Middle frontal gyrus (tissue), 1 donor: ENCODE data around the gene CNTLN.
"Not testable (repeated sequence)": the region's sequence is repeated elsewhere in the genome, so short reads cannot be mapped to it uniquely, and the experiment has no call there.

Experiments used
- DNase-seq: peaks from one replicate; pipeline ENCODE4 v3.0.0-alpha.2; 2015; ENCODE audit warnings: low spot score; ENCODE audit errors: extremely low spot score

CNTLN gene

GRCh38 chr9:17490110-17490509 lies 355.3 kb downstream of the CNTLN start:
- no peak for DNase-seq

GRCh38 chr9:17491780-17492179 lies 356.9 kb downstream of the CNTLN start:
- no peak for DNase-seq

- DNase-seq = no peak
Observed at GRCh38 chr9:17503196-17503595, 368.4 kb downstream of the CNTLN start.

GRCh38 chr9:17509151-17509550 lies 374.3 kb downstream of the CNTLN start:
- no peak for DNase-seq

GRCh38 chr9:17509701-17510100 lies 374.9 kb downstream of the CNTLN start:
- DNase-seq = no peak

GRCh38 chr9:17519761-17520160 lies 384.9 kb downstream of the CNTLN start:
- no peak for DNase-seq

- no peak for DNase-seq
Observed at GRCh38 chr9:17520268-17521064, 385.6 kb downstream of the CNTLN start.

GRCh38 chr9:17521100-17521855 lies 386.4 kb downstream of the CNTLN start:
- no peak for DNase-seq

GRCh38 chr9:17526726-17527125 lies 391.9 kb downstream of the CNTLN start:
- DNase-seq = not testable (repeated sequence)

GRCh38 chr9:17528859-17529258 lies 394.0 kb downstream of the CNTLN start:
- peak; percentile 48 for DNase-seq

- DNase-seq = no peak
Observed at GRCh38 chr9:17531642-17532254, 396.9 kb downstream of the CNTLN start.

GRCh38 chr9:17532461-17532860 lies 397.6 kb downstream of the CNTLN start:
- DNase-seq = no peak

- no peak for DNase-seq
Observed at GRCh38 chr9:17535176-17535575, 400.3 kb downstream of the CNTLN start.

- DNase-seq = no peak
Observed at GRCh38 chr9:17536027-17536426, 401.2 kb downstream of the CNTLN start.

GRCh38 chr9:17551023-17551422 lies 416.2 kb downstream of the CNTLN start:
- DNase-seq = no peak
